ENCODE measurements around the gene BHLHE23.

BHLHE23 gene

GRCh38 chr20:62991196-62991807 lies 15.5 kb downstream of the BHLHE23 start:
- no peak for DNase-seq (ENCODE audit: low read depth)

- no peak for DNase-seq (ENCODE audit: low read depth)
Observed at GRCh38 chr20:62990306-62990825, 16.4 kb downstream of the BHLHE23 start.

GRCh38 chr20:62989201-62989601 lies 17.6 kb downstream of the BHLHE23 start:
- DNase-seq (ENCODE audit: low read depth) = no peak

- no peak for DNase-seq (ENCODE audit: low read depth)
Observed at GRCh38 chr20:62987114-62987513, 19.6 kb downstream of the BHLHE23 start.

- DNase-seq (ENCODE audit: low read depth) = no peak
Observed at GRCh38 chr20:62986257-62986800, 20.4 kb downstream of the BHLHE23 start.

GRCh38 chr20:62985444-62985778 lies 21.4 kb downstream of the BHLHE23 start:
- DNase-seq (ENCODE audit: low read depth) = no peak

GRCh38 chr20:62984666-62985443 lies 21.9 kb downstream of the BHLHE23 start:
- DNase-seq (ENCODE audit: low read depth) = no peak

GRCh38 chr20:62983210-62983609 lies 23.6 kb downstream of the BHLHE23 start:
- DNase-seq (ENCODE audit: low read depth) = no peak

- DNase-seq (ENCODE audit: low read depth) = no peak
Observed at GRCh38 chr20:62982124-62983075, 24.4 kb downstream of the BHLHE23 start.

- peak; percentile 10 for DNase-seq (ENCODE audit: low read depth)
Observed at GRCh38 chr20:62980970-62981369, 25.8 kb downstream of the BHLHE23 start.

- no peak for DNase-seq (ENCODE audit: low read depth)
Observed at GRCh38 chr20:62980380-62980960, 26.3 kb downstream of the BHLHE23 start.

GRCh38 chr20:62979876-62980373 lies 26.8 kb downstream of the BHLHE23 start:
- no peak for DNase-seq (ENCODE audit: low read depth)

- DNase-seq (ENCODE audit: low read depth) = no peak
Observed at GRCh38 chr20:62979310-62979709, 27.5 kb downstream of the BHLHE23 start.

- no peak for DNase-seq (ENCODE audit: low read depth)
Observed at GRCh38 chr20:62978561-62978943, 28.2 kb downstream of the BHLHE23 start.

GRCh38 chr20:62977613-62978560 lies 28.9 kb downstream of the BHLHE23 start:
- DNase-seq (ENCODE audit: low read depth) = peak; percentile 55

GRCh38 chr20:62976886-62977285 lies 29.9 kb downstream of the BHLHE23 start:
- DNase-seq (ENCODE audit: low read depth) = no peak

GRCh38 chr20:62975812-62976508 lies 30.8 kb downstream of the BHLHE23 start:
- no peak for DNase-seq (ENCODE audit: low read depth)

- DNase-seq (ENCODE audit: low read depth) = no peak
Observed at GRCh38 chr20:62975251-62975760, 31.5 kb downstream of the BHLHE23 start.

Data from activated T-helper 1 cell treated with Interleukin-2 at 50 U/mL for 16 hours (primary cell).